22Rv1 (cell line): ENCODE results near the gene CD1D.

Experiments used
- CTCF ChIP-seq: fragments of 450-650 bp; IDR thresholded peaks from 2 replicates; pipeline ENCODE4 v1.5.1; 2017; ENCODE audit warnings: mild to moderate bottlenecking
- ZFX ChIP-seq: fragments of 450-650 bp; IDR thresholded peaks from 2 replicates; pipeline ENCODE4 v1.6.1; 2017; ENCODE audit warnings: antibody characterized with exemption, borderline replicate concordance

GRCh38 chr1:158180741-158181576, at the start of gene CD1D:
- TF ChIP-seq ZFX (no peak), CTCF (no peak)
